GM19239 (cell line): ENCODE data around the gene OSBPL6.
A peak's percentile ranks its signal among the peaks of the same experiment; 100 is the strongest.

Source experiments
- DNase-seq: peaks from one replicate; pipeline ENCODE4 v3.0.0; 2011; ENCODE audit warnings: low spot score; ENCODE audit not compliant: insufficient read length
- FAIRE-seq: peaks from 2 replicates; lab custom pipeline; 2011; peaks lifted over from hg19 to GRCh38; lab: Jason Lieb, UNC

Gene OSBPL6

DNA sequence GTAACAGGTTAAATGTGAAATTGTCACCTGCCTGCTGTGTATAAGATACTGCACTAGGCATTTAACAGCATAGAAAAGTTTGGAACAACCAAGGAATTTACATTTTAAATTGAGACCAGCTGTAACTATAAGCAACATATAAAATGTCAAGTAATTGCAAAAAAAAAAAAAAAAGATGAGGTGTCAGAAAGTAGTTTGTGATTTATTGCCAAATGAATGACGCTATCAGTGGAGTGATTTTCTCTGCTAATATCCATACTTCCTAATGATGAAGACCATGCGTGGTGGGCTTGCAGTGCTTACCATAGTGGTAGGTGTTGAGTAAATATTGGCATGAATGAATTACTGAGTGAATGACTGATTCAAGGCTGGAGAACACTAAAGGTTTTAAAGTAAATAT lies 73.3 kb downstream of the OSBPL6 start:
- no peak for FAIRE-seq

DNA sequence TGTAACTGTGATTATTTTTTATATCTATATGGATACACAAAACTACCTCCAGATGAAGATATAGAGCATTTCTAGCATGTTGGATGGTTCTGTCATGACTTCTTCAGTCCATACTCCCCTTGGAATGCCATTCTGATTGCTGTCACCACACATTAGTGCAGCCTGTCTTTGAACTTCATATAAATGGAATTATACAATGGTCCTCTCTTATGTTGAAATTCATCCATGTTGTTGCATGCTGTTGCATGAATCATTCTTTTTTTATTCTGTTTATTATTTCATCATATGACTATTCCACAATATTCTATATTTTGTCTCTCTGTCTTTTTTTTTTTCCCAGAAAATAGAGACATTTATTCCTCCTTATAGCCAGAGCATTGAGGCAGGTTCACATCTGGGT lies 74.1 kb downstream of the OSBPL6 start:
- FAIRE-seq: no peak
- no peak for DNase-seq

More for the DNA sequence above, 73.3 kb downstream of the OSBPL6 start:
- no peak for DNase-seq

DNA sequence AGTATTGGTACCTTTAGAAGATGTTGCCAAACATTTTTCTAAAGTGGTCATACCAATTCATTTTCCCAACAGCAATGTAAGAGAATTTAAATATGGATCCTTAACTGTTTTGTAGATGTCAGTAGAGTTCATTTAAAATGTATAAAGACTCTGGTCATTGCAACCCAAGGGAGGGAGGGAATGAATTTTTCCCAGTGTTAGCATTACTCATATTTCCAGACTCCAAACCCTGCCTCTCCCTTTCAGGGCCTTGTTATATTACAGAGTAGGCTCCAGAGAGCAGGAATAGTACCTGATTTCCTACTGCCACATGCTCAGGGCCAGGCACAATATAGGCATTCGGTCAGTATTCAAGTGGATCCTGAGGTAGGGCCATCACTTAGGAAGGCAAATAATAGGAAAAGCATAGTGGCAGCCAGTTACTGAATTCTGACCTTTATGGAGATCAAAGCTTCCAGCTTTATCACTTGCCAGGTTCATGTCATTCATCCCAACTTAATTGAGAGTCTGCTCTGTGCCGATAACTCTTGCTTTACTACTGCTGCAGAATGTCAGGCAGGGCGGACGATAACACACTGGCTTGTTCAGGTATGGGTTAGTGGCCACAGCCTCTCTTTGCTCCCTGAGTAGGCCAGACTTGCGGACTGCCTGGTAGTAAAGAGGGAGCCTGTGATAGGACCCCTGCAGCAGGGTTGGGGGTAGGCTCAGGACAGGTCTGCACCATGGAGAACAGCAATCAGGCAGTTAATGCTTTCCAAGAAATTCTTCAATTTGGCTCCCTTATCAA lies 75.3 kb downstream of the OSBPL6 start:
- no peak for DNase-seq
- FAIRE-seq: no peak

DNA sequence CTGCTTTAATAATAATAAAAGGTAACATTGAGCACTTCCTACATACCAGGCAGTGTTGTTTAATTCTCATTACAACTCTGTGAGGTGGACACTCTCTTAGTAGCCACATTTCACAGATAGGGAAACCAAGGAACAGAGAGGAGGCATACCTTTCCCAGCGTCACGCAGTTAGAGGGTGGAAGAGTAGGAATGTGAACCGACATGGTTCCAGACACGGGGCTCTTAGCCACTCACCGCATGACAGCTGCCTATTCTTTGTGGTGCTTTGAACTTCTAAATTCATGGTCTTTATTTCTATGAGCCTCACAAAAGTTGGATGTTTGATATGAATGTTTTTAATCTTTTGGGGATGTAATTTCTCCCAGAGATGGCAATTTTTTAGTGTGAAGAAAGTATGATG lies 76.0 kb downstream of the OSBPL6 start:
- no peak for FAIRE-seq

DNA sequence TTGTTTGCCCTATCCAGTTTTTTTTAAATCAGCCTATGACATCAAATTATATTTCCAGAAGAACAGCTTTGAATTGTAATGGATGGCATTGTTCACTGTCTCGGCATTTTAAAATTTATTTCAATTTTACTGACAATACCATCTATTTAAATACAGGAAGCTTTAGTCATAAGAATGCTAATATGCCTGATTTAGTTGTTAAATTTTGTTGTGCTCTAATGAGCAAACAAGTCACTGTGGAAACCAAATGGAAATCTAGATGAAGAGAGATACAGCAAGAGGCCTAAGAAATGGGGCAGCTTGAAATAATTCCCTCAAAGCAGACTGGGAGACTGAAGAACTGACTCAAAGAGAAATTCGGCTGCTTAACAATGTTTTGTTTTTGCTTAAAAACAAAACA lies 76.8 kb downstream of the OSBPL6 start:
- no peak for DNase-seq
- FAIRE-seq: no peak

More for the DNA sequence above, 76.0 kb downstream of the OSBPL6 start:
- no peak for DNase-seq

DNA sequence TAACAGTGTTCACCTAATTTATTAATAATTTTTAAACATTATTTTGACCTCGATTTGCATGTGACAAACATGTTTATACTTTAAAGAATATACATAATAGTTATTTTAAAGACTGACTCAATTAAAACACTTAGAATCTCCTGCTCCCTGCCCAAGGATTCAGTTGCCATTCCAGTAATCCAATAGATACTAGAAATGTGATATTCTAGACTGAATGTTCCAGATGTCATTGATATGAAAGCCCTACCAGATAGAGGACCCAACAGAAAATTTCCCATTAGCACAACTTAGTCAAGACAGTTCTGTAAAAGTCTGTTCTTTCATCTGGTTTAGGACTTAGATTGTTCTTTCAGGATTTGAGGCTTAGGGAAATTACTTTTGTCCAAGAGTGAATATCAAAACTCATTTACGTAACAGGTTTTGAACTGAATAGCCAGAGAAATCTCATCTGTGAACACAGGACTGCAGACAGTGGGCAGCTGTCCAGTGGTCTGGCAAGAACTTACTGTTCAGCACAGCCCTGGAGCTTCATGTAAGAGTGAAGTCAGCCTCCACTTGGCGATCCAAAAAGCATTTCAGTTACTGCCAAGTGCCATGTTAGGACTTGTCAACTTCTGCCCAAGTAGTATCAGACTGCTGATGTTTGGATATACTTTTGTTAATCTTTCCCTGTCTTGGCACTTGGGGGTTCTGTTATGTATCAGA lies 77.5 kb downstream of the OSBPL6 start:
- no peak for DNase-seq
- FAIRE-seq: no peak

DNA sequence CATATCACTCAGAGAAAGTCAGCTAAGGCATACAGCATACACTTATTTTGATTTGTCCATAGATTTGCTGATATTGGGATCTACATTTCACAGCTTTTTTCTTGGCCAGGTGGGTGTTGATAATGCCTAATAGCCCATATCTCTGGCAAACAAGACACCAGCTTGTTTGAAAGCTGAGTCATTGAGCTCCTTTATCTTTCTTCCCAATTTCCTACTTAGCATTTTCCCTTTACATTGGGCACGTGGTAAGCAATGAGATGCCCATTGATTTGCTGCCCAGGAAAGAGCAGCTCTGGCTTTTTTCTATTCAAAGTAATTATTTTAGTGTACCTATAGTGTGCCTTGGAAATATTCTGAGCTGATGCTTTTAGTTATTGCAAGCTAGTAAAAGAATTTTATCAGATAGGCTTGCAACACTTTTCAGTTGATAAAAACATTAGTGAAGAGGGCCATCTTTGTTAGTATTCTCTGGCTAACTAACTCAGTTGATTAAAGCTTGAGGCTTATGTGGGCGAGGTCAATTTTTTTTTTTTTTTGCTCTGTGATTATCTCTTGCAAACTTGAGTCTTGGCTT lies 79.6 kb downstream of the OSBPL6 start:
- FAIRE-seq (no peak), DNase-seq (no peak)

DNA sequence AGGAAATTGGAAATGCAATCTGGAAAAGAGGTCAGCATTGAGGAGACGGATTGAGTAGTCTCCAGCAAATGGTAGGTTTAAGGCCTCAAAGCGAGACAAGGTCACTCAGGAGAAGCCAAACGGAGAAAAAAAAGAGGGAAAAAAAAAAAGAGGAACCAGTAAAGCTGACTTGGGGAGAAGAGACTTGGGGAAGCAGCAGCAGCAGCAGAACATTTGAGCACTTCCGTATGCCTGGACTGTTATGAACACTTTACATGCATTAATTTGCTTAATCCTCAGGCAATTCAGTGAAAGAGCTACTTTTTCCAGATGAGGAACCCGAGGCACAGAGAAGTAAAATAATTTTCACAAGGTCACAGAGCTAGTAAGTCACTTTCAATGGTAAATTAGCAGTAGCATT lies 81.3 kb downstream of the OSBPL6 start:
- DNase-seq (no peak), FAIRE-seq (no peak)

DNA sequence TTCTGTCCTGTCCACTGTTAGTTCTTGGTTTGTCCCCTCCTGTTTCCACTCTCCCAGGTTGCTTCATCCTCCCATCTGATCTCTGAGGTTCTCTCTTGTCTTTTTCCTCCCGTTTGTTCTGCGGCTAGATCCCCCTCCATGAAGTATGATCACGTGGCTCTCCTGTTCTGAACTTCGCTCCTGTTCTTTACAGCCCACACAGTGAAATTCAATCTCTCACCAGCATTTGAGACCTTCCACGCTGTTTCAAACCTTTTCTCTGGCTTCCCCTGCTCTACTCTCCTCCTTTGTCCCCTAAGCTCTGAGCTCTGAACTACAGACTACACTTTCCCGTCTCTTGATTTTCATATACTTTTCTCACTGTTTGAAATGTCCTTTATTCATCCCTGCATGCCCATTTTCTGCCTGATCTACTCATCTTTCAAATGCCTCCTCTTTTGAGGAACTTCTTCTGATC lies 83.5 kb downstream of the OSBPL6 start:
- no peak for FAIRE-seq

DNA sequence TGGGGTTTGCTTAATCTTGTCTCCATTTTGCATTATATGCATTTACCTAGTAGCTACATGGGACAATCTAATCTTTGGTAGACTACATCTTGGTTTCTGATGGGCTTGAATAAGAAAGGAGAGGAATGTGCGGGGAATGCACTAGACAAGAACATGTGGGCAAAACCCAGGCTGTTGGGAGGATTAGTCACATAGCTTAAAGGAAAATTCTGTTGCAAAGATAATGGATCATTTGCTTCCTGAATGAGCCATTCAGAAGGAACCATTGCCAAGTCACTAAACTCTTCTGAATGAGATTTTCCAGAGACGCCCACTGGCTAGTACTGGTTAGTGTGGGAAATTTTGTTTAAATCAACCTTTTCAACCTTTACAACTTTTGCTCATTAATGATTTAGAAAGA lies 84.8 kb downstream of the OSBPL6 start:
- FAIRE-seq (no peak), DNase-seq (no peak)

More for the DNA sequence above, 83.5 kb downstream of the OSBPL6 start:
- DNase-seq: no peak

DNA sequence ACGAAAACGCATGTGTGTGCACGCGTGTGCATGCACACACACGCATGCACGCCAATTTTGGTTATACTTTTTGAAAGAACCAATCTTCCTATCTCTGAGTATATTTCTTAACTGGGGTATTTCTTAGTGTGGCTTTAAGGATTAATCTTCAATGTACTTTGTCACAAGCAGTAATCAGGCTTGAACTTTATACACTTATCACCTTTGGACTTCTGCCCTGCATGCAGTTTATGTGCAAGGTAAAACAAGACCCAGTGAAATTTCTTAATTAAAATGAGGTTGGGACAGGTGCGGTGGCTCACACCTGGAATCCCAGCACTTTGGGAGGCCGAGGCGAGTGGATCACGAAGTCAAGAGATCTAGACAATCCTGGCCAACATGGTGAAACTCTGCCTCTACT lies 85.3 kb downstream of the OSBPL6 start:
- DNase-seq (no peak), FAIRE-seq (no peak)

DNA sequence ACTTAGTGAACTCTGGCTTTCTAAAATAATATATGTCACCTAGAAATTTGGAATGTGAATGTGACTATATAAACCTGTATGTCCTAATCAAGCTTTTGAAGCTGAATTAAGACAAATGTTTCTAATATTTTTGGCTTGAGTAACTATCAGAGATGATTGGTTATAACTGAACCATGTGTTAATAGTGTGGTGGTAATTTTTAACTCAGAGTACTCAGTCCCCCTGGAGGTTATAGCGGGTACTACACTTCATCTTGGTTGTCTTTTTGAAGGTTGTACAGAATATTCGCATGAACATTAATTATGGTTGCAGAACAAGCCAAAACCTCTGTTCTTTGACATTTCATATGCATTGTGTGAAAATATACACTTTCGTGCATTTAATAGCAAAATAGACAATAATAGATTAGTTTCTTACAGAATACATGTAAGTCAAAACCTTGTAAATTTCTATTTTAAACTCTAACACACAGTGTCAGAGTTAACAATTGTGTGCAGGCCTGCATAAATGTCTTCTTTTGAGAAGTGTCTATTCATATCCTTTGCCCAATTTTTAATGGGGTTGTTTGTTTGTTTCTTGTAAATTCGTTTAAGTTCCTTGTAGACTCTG lies 86.0 kb downstream of the OSBPL6 start:
- FAIRE-seq (no peak), DNase-seq (peak; percentile 8)

DNA sequence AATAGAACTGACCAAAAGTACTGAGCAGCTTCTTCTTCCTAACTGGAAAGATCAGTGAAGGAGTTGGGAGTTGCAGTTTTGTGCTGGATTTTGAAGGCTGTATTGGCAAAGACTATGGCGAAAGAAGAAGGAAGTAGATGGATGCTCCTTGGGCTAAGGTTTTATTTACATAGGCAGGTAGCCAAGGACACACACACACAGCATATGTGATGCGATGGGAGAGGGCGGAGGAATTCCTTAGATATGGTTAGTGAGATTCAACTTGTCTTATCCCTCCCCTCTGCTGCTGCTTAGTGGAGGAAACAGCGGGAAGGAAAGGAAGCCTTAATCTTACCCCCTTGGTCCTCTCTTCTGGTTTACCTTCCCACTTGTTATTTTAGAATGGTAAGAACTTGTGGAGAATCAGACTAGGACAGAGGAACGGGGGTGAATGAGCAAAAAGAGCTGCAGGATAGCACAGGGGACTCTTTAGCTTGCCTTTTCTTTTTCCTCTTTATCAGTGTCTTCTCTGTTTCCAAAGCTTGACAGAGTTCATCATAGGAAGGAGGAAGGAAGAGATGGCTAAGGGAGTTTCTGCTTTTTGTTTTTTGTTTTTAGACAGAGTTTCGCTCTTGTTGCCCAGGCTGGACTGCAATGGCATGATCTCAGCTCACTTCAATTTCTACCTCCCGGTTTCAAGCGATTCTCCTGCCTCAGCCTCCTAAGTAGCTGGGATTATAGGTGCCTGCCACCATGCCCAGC lies 87.9 kb downstream of the OSBPL6 start:
- FAIRE-seq: no peak
- no peak for DNase-seq

DNA sequence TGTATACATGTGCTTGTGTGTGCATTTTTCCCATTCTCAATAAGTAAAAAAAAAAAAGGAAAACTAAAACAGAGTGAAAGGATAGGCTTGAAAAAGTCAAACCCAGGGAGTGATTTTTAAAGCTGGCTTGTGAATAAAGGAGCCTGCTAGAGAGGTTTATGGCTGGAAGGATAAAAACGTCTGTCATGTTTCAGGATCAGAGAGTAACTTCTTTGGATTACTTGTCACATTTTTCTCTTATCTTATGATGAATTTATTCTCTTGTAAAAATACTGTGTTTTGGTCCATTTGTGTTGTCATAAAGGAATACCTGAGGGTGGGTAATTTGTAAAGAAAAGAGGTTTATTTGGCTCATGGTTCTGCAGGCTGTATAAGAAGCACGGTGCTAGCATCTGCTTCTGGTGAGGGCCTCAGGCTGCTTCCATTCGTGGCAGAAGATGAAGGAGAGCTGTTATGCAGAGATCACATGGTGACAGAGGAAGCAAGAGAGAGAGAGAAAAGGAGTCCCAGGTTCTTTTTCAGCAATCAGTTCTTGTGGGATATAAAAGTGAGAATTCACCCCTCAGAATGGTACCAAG lies 89.1 kb downstream of the OSBPL6 start:
- DNase-seq (no peak), FAIRE-seq (no peak)

DNA sequence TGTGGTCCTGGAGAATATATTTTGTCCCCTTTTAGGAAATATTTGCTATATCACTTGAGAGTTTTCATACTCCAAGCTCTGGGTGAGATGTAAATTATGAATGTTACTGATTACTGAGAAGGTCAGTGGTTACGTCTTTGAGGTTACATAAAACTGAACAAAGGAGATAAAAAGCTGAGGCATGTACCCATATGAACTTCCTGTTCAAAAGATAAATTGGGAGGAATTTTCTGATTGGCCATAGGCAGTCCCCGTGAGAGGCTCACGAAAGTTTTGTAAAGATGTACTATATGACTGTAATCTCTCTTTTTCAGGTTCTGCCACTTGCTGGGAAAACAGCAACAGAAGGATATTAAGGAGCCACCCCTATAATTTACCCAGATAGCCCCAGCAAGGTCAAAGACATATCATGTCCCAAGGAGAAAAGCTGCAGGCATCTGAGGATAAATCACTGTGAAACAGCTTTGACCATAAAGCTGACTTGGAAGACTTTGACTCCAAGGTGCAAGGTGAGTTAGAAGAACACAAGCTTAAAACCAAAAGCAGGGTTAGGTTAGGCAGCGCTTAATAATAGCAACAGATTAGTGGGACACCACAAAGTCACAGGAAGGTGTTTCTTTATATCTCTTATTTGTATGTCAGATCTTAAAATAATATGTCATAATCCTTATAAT lies 90.4 kb downstream of the OSBPL6 start:
- FAIRE-seq (no peak), DNase-seq (no peak)

DNA sequence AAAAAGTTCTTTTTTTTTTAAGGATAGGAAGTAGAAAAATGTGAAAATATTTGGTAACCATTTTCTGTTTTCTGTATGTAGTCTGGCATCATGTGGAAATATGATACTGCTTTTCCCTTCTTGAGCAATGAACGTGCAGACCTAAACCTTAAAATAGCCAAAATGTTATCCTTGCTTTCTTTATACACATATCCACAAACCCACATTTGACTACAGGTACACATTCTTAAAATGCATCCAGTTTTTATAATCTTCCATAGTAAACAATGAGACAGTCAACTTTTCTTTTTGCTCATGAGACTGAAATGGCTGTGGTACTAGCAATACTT lies 90.9 kb downstream of the OSBPL6 start:
- DNase-seq (no peak), FAIRE-seq (no peak)

DNA sequence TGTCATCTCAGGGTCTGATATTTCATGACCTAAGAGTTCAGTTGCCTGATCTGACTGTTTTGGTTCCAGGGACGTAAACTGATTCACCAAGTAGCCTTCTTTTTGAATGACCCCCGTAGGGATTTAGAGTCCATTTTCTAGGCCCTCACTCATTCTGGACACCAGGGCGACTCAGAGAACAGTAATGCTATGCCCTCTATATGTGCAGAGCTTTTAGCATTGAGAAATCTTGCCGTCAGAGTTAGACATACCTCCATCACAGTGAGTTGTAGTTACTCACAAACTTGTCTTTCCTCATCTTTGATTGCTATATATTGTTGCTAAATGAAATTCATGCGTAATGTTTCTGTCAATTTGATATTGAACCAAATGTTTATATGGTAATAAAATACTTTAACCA lies 92.3 kb downstream of the OSBPL6 start:
- DNase-seq (no peak), FAIRE-seq (no peak)

DNA sequence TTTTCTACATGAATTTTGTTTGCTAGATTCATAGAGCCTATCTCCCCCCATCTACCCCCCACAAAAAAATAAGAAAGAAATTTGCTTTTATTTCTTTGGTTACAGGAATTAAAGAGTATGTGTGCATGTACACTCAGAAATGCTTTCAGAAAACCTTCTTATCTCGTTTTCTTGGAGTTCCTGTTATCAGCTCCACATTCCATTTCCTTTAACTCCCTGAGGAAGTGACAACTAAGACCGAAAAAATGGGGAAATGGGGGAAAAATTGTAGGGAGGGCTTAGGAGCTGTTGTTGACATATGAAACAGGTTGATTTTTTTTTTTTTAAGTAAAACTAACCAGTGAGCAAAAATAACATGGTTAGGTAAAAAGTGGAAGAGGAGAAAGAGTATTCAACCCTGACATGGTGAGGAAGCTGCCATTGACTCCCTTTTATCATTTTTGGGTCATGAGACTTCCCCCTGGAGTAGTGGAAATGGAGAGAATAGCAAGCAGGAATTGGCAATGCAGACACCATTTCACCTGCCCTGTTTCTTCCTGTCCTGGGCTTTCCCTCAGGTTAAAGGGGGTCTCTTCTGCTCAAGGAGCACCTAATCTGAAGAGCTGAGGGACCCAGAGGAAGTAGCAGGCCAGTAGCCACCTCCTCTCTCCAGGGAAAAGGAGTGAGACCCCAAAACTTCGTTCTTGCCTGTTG lies 93.5 kb downstream of the OSBPL6 start:
- DNase-seq: no peak
- no peak for FAIRE-seq

DNA sequence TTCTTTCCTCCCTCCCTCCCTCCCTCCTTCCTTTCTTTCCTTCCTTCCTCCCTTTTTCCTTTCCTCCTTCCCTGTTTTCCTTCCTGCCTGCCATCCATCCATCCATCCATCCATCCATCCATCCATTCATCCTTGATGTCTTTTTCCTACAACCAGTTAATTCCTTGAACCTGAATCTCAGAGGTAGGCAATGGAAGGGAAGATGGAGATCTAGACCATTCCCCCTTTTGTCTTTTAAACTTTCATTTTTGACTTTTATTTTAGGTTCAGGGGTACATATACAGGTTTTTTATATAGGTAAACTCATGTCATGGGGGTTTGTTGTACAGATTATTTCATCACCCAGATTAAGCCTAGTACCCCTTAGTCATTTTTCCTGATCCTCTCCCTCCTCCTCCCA lies 97.4 kb downstream of the OSBPL6 start:
- DNase-seq (no peak), FAIRE-seq (no peak)
